ENCODE measurements around the gene C9orf43. TPM values are rescaled to one million over a fixed set of nuclear protein-coding genes. Genes with fewer than 3 reads are reported as not detected.
A peak's percentile ranks its signal among the peaks of the same experiment; 100 is the strongest.

The C9orf43 gene
- total RNA-seq, 1 donor from 2014 or later = 0.96 TPM

GRCh38 chr9:113463418-113464285 is 53.1 kb downstream of the C9orf43 start, which contains the start of gene RGS3:
TSS of gene RGS3 (plus strand) at chr9:113463727. CDS start at chr9:113463803, 76 bp downstream.
- DNase-seq (ENCODE audit: low spot score) (peak; percentile 81), ATAC-seq (peak; percentile 89)

DNA sequence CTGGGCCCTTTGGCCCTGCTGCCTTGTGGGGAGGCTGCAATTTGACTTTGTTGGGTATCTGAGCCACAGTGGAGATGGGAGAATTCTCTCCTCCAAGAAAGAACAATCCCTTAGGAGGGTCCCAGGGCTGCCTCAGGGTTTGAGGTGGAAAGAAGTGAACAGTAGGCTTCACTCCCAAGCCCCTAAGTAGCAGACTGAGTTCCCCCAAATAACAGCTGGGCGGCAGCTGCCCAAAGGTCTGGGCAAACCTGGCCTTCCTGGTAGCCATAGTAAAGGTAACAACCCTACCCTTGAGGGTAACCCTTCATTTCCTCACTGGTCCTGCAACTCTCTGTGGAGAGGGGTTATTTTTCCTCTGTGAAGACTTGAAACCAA is 53.7 kb downstream of the C9orf43 start:
- ATAC-seq = no peak
- no peak for DNase-seq (ENCODE audit: low spot score)

- DNase-seq (ENCODE audit: low spot score) (no peak), ATAC-seq (no peak)
Measured at GRCh38 chr9:113465599-113466140, 55.1 kb downstream of the C9orf43 start.

DNA sequence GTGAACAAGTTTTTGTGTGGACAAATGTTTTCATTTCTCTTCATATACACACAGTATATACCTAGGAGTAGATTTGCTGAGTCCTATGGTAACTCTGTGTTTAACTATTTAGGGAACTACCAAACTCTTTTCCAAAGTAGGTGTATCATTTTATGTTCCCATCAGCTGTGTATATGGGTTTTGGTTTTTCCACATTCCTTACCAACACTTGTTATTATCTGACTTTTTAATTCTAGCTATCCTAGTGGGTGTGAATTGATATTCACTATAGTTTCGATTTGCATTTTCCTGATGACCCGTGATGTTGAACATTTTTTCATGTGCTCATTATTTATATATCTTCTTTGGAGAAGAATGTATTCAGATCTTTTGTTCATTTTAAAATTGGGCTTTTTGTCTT is 56.6 kb downstream of the C9orf43 start:
- no peak for DNase-seq (ENCODE audit: low spot score)

GRCh38 chr9:113468716-113469448 is 58.3 kb downstream of the C9orf43 start:
- peak; percentile 62 for ATAC-seq
- no peak for DNase-seq (ENCODE audit: low spot score)

More for the DNA sequence above, 56.6 kb downstream of the C9orf43 start:
- no peak for ATAC-seq

DNA sequence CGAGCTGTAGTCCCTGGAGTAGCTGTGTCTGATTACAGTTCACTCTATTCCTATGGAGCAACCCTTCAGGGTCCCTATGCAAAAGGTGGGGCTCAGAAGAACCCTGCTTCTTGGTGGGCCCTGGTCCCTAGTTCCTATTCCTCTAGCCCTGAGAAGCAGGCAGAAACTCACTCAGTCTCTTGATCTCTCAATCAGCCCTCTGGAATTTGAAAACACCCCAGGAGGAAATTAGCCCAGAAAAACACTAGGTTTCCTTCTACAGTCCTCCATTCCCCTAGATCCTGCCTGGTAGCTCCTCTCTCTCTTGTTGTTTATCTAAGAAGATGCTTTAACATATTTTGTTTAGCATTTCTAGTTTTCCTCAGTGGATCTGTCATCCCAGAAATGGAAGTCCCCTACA is 60.6 kb downstream of the C9orf43 start:
- DNase-seq (ENCODE audit: low spot score) = no peak

DNA sequence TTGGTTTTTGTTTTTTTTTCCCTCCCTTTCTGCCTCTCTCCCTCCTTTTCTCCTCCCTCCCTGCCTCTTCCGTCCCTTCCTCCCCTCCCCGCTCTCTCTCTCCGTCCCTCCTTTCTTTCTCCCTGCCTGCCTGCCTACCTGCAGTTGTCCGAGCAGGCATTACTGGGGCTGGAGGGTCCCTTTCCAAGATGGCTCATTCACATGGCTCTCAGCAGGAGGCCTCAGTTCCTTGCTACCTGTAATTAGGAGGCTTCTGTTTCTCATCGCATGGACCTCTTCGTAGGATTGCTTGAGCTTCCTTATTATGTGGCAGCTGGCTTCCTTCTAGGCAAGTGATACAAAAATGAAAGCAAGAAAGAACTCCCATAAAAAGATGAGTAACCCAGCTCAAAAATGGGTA is 61.0 kb downstream of the C9orf43 start:
- DNase-seq (ENCODE audit: low spot score) = no peak
- no peak for ATAC-seq

More for the DNA sequence above, 60.6 kb downstream of the C9orf43 start:
- no peak for ATAC-seq

DNA sequence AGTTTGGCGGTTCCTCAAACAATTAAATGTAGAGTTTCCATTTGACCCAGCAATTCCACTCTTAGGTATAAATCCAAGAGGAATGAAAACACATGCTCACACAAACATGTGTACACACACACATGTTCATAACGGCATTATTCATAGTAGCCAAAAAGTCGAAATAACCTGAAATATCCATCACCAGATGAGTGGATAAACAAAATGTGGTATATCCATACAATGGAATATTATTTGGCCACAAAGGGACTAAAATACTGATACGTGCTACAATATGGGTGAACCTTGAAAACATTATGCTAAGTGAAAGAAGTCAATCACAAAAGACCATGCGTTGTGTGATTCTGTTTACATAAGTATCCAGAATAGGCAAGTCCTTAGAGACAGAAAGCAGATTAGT is 61.7 kb downstream of the C9orf43 start:
- ATAC-seq (no peak), DNase-seq (ENCODE audit: low spot score) (no peak)

DNA sequence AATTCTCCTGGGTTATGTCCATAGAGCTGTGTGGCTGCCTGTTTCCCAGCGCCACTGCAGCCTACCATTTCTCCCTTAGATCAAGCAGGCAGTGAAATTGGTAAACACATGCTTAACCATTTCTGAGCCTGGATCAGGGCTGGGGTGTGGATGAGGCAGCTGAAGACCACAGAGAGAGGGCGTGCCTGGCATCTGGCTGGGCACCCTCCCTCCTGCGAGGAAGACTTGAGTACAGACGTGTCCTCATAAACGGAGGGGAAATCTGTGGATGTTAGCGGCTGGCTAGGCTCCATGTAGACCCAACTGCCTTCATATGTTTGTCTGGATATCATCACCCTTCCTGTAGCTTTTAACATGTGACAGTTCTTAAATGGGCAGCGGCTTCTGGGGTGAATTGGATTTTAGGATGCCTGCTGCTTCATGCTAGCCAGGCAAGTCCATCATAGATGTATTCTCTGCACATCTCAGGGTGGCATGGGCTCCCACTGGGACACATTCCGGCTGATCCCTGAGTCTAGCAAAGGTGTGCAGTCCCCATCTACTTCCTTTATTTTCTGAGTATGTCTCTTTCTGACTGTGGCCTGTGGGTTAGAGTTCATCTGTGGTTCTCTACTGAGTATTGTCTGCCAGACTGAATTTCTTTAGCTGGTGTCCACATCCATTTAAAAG is 63.9 kb downstream of the C9orf43 start:
- no peak for ATAC-seq
- peak; percentile 15 for DNase-seq (ENCODE audit: low spot score)

DNA sequence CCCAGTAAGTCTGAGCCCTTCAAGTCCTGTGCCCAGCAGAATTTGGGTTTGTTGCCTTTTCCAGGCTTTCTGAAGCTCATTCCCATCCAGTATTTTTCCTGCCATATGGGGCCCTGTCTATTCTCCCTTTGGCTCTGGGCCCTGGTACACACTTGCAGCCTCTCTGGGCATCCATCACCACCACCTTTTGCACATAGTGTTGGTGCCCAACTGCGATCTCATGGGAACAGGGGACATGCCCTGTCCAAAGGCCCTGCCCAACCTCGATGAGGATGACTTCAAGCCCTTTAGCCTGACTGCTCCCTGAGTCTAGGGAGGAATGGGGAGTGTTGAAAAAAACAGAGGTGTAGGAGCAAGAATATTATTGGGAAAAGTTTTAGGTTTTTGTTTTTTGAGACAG is 64.5 kb downstream of the C9orf43 start:
- peak; percentile 19 for DNase-seq (ENCODE audit: low spot score)
- no peak for ATAC-seq

DNA sequence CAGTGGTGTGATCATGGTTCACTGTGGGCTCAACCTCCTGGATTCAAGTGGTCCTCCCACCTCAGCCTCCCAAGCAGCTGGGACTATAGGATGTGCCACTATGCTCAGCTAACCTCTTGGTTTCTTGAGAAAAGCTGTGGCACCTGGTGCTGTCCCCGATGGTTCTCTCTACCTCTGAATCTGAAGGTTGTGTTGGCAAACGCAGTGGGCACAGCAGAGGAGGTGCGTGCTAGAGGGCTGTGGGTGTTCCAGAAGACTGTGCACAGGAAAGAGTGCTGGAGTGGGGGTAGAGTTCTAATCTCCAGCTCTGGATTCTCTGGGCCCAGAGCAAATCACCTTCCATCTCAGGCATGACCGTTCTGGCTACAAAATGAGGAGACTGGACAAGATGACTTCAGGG is 65.4 kb downstream of the C9orf43 start:
- no peak for ATAC-seq

GRCh38 chr9:113476511-113476916 is 66.0 kb downstream of the C9orf43 start:
- peak; percentile 87 for DNase-seq (ENCODE audit: low spot score)
- ATAC-seq = peak; percentile 91

More for the DNA sequence above, 65.4 kb downstream of the C9orf43 start:
- DNase-seq (ENCODE audit: low spot score) = no peak

DNA sequence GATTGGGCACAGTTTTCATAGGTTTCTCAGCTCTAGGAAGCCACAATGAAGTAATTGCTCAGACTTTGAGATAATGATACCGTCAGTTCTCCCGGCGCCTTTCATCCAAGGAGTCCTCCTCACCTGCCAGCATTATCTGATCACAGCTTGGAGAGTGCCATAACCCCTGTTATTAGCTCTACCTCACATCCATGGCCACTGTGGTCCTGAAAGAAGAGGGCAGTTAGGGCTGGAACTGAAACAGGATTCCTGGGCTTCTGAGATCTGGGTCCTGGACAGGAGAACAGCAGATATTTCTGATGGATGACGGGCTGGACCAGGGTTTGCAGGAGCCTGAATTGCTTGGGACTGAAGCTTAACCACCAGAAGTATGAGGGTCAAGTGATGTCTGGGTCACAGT is 66.5 kb downstream of the C9orf43 start:
- ATAC-seq = no peak
- DNase-seq (ENCODE audit: low spot score) = no peak

DNA sequence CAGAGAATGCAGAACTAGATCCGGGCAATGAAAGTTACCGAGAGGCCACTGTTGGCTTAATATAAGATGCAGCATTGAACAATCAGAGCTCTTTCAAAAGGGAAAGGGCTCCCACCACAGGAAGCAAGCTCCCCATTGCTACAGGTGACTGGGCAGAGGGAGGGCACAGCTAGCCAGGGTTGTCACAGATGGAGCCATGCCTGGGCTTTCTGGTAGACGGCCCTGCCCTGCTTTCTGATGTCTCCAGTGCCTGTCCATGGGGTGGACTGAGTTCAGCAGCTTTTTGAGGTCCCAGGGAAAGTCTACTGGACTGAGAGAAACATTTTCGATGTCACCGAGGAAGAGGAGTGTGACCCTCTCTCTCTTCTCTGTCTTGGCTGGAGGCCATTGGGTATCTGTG is 67.1 kb downstream of the C9orf43 start:
- ATAC-seq = no peak
- DNase-seq (ENCODE audit: low spot score) = peak; percentile 27

DNA sequence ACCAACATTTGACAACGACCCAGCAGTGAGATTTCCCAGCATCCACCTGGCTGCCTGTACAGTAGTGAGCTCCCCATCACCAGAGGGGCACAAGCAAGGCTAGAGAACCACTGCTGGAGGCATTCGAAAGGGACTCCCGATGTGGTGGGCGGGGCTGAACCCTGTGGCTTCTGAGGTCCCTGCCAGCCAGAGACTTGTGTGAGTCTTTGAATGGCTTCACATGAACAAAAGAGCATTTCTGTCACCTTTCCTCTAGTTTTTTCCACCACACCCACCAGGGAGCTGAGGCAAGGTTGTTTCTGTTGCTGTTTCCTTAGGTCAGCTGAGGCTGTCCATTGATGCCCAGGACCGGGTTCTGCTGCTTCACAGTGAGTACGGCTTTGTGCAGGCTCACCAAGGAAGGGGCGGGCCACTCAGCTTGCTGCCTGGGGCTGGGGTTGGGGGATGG is 68.7 kb downstream of the C9orf43 start:
- ATAC-seq = no peak

More for the DNA sequence above, 68.7 kb downstream of the C9orf43 start:
- peak; percentile 36 for DNase-seq (ENCODE audit: low spot score)

Other genes starting within 250 kb of the C9orf43 start
- 12.2 TPM for gene FKBP15, start 189.5 kb upstream of the C9orf43 start, total RNA-seq
- gene SLC31A1, start 189.2 kb upstream of the C9orf43 start, total RNA-seq = 74.9 TPM
- 17.8 TPM for gene CDC26, start 135.2 kb upstream of the C9orf43 start, total RNA-seq
- 12.0 TPM for gene PRPF4, start 135.1 kb upstream of the C9orf43 start, total RNA-seq
- gene RNF183, start 107.4 kb upstream of the C9orf43 start, total RNA-seq = 0.20 TPM
- gene WDR31, start 70.5 kb upstream of the C9orf43 start, total RNA-seq = 3.0 TPM
- gene BSPRY, start 61.2 kb upstream of the C9orf43 start, total RNA-seq = 0.33 TPM
- 76.9 TPM for gene HDHD3, start 33.8 kb upstream of the C9orf43 start, total RNA-seq
- gene ALAD, start 9.5 kb upstream of the C9orf43 start, total RNA-seq = 152 TPM
- 14.3 TPM for gene POLE3, start 72 bp upstream of the C9orf43 start, total RNA-seq
- gene RGS3, start 53.0 kb downstream of the C9orf43 start, total RNA-seq = 19.5 TPM